Immature natural killer cell (primary cell): ENCODE results near the gene TBCEL. TPM values are rescaled to one million over a fixed set of nuclear protein-coding genes. Genes with fewer than 3 reads are reported as not detected.

ENCODE experiments used
- DNase-seq, 3 donors: peaks; one replicate each; pipeline ENCODE4 v3.0.0; 2022; ENCODE audit warnings: mixed read lengths in 1 of 3
- H3K27ac Mint-ChIP-seq, 6 donors: one replicate each; pipeline ENCODE4 v1.8.0; 2020; ENCODE audit warnings: mixed read lengths in 6 of 6, mild to moderate bottlenecking in 5 of 6, inconsistent platforms in 4 of 6, moderate library complexity in 3 of 6
- H3K27me3 Mint-ChIP-seq, 3 donors: one replicate each; pipeline ENCODE4 v1.8.0; 2020 to 2021; ENCODE audit warnings: low read depth in 3 of 3, mild to moderate bottlenecking in 3 of 3, mixed read lengths in 3 of 3, moderate library complexity in 3 of 3, inconsistent platforms in 1 of 3
- H3K36me3 Mint-ChIP-seq, 3 donors: one replicate each; pipeline ENCODE4 v1.8.0; 2020; ENCODE audit warnings: mixed read lengths in 3 of 3, inconsistent platforms in 2 of 3, mild to moderate bottlenecking in 2 of 3
- H3K4me1 Mint-ChIP-seq, 2 donors: one replicate each; pipeline ENCODE4 v1.8.0; 2020; ENCODE audit warnings: inconsistent platforms in 2 of 2, mild to moderate bottlenecking in 2 of 2, mixed read lengths in 2 of 2, moderate library complexity in 1 of 2
- H3K4me3 Mint-ChIP-seq, 5 donors: one replicate each; pipeline ENCODE4 v1.8.0; 2020; ENCODE audit warnings: mild to moderate bottlenecking in 5 of 5, mixed read lengths in 5 of 5, inconsistent platforms in 3 of 5, moderate library complexity in 3 of 5
- H3K9me3 Mint-ChIP-seq, 6 donors: one replicate each; pipeline ENCODE4 v1.8.0; 2020; ENCODE audit warnings: mild to moderate bottlenecking in 6 of 6, mixed read lengths in 6 of 6, inconsistent platforms in 4 of 6, moderate library complexity in 3 of 6
- polyA plus RNA-seq, 3 donors: library from polyadenylated mRNA; unstranded; fragments of 300-500 nt; fragmentation: Illumina TruSeq; gene quantifications; one replicate each; pipeline ENCODE4 v1.2.3, GENCODE V29; 2021

Gene TBCEL
- polyA plus RNA-seq, 3 donors from 2014 or later, result 3.9 to 6.6 (median 5.5) TPM

GRCh38 chr11:121086866-121087265, 63.0 kb downstream of the TBCEL start:
- Mint-ChIP-seq H3K36me3 (peaks cover 31 to 41% (median 34%) of the 10 kb centered on the region in 3 donors), H3K4me1 (no peaks in the 10 kb centered on the region), H3K9me3 (no peaks in the 10 kb centered on the region)

GRCh38 chr11:121089566-121089965, 65.7 kb downstream of the TBCEL start:
- H3K27ac Mint-ChIP-seq, result no peak overlapping the region
- no peak overlapping the region for H3K4me3 Mint-ChIP-seq
- no peaks in the 10 kb centered on the region for H3K4me1 Mint-ChIP-seq
- peaks cover 25 to 36% (median 26%) of the 10 kb centered on the region in 3 donors for H3K36me3 Mint-ChIP-seq
- no peak for DNase-seq
- H3K27me3 Mint-ChIP-seq, result no peaks in the 10 kb centered on the region
- H3K9me3 Mint-ChIP-seq, result no peaks in the 10 kb centered on the region

More at GRCh38 chr11:121086866-121087265, 63.0 kb downstream of the TBCEL start:
- H3K27ac Mint-ChIP-seq, result no peak overlapping the region
- no peak overlapping the region for H3K4me3 Mint-ChIP-seq
- no peaks in the 10 kb centered on the region for H3K27me3 Mint-ChIP-seq
- DNase-seq, result no peak

GRCh38 chr11:121090145-121090721, 66.3 kb downstream of the TBCEL start:
- no peak overlapping the region for H3K4me3 Mint-ChIP-seq
- no peaks in the 10 kb centered on the region for H3K9me3 Mint-ChIP-seq
- H3K27me3 Mint-ChIP-seq, result no peaks in the 10 kb centered on the region
- H3K36me3 Mint-ChIP-seq, result peaks cover 25 to 35% (median 26%) of the 10 kb centered on the region in 3 donors
- no peak overlapping the region for H3K27ac Mint-ChIP-seq
- no peak for DNase-seq
- no peaks in the 10 kb centered on the region for H3K4me1 Mint-ChIP-seq

GRCh38 chr11:121091492-121092152, 67.7 kb downstream of the TBCEL start:
- DNase-seq, result no peak
- no peak overlapping the region for H3K4me3 Mint-ChIP-seq
- H3K4me1 Mint-ChIP-seq, result no peaks in the 10 kb centered on the region
- no peak overlapping the region for H3K27ac Mint-ChIP-seq
- peaks cover 18 to 27% (median 18%) of the 10 kb centered on the region in 3 donors for H3K36me3 Mint-ChIP-seq
- H3K9me3 Mint-ChIP-seq, result no peaks in the 10 kb centered on the region
- H3K27me3 Mint-ChIP-seq, result no peaks in the 10 kb centered on the region

GRCh38 chr11:121095561-121095960, 71.7 kb downstream of the TBCEL start:
- no peak for DNase-seq
- Mint-ChIP-seq H3K36me3 (no peaks in the 10 kb centered on the region), H3K27ac (no peak overlapping the region), H3K27me3 (peaks cover 0 to 2% (median 2%) of the 10 kb centered on the region in 3 donors), H3K4me1 (no peaks in the 10 kb centered on the region), H3K4me3 (no peak overlapping the region), H3K9me3 (no peaks in the 10 kb centered on the region)

GRCh38 chr11:121099364-121099763, 75.5 kb downstream of the TBCEL start:
- no peak overlapping the region for H3K27ac Mint-ChIP-seq
- no peaks in the 10 kb centered on the region for H3K9me3 Mint-ChIP-seq
- DNase-seq, result no peak
- no peaks in the 10 kb centered on the region for H3K36me3 Mint-ChIP-seq
- peaks cover 0 to 2% (median 2%) of the 10 kb centered on the region in 3 donors for H3K27me3 Mint-ChIP-seq
- H3K4me3 Mint-ChIP-seq, result no peak overlapping the region
- no peaks in the 10 kb centered on the region for H3K4me1 Mint-ChIP-seq

- H3K4me3 Mint-ChIP-seq, result no peak overlapping the region
- no peak for DNase-seq
These were observed 76.0 kb downstream of the TBCEL start for GRCh38 chr11:121099885-121100284.

GRCh38 chr11:121100943-121101342, 77.0 kb downstream of the TBCEL start, which contains the start of gene TECTA:
Gene TECTA, plus strand, starts transcription at chr11:121101243. Its CDS starts 1,423 bp downstream, at chr11:121102666.
- H3K27ac Mint-ChIP-seq, result no peak within 1 kb of the TSS
- no peak for DNase-seq
- no peak within 1 kb of the TSS for H3K4me3 Mint-ChIP-seq

More at GRCh38 chr11:121099885-121100284, 76.0 kb downstream of the TBCEL start:
- Mint-ChIP-seq H3K4me1 (no peaks in the 10 kb centered on the region), H3K27ac (no peak overlapping the region), H3K9me3 (no peaks in the 10 kb centered on the region), H3K27me3 (peaks cover 0 to 2% (median 2%) of the 10 kb centered on the region in 3 donors), H3K36me3 (no peaks in the 10 kb centered on the region)

GRCh38 chr11:121104312-121104762, 80.4 kb downstream of the TBCEL start:
- Mint-ChIP-seq H3K36me3 (no peaks in the 10 kb centered on the region), H3K4me1 (no peaks in the 10 kb centered on the region), H3K27me3 (peaks cover 0 to 2% (median 2%) of the 10 kb centered on the region in 3 donors), H3K27ac (no peak overlapping the region), H3K4me3 (no peak overlapping the region), H3K9me3 (no peaks in the 10 kb centered on the region)
- no peak for DNase-seq

More at GRCh38 chr11:121100943-121101342, 77.0 kb downstream of the TBCEL start, which contains the start of gene TECTA:
- H3K36me3 Mint-ChIP-seq, result no peaks in the 10 kb centered on the region
- H3K27me3 Mint-ChIP-seq, result peaks cover 0 to 2% (median 2%) of the 10 kb centered on the region in 3 donors
- no peaks in the 10 kb centered on the region for H3K4me1 Mint-ChIP-seq
- no peaks in the 10 kb centered on the region for H3K9me3 Mint-ChIP-seq

GRCh38 chr11:121105063-121105480, 81.2 kb downstream of the TBCEL start:
- no peak for DNase-seq
- Mint-ChIP-seq H3K4me1 (peaks cover 0 to 3% of the 10 kb centered on the region in 2 donors), H3K9me3 (no peaks in the 10 kb centered on the region), H3K27ac (no peak overlapping the region), H3K27me3 (no peaks in the 10 kb centered on the region), H3K4me3 (no peak overlapping the region), H3K36me3 (no peaks in the 10 kb centered on the region)

- Mint-ChIP-seq H3K27me3 (no peaks in the 10 kb centered on the region), H3K4me1 (peaks cover 5 to 8% of the 10 kb centered on the region in 2 donors), H3K27ac (no peak overlapping the region), H3K4me3 (no peak overlapping the region), H3K36me3 (no peaks in the 10 kb centered on the region), H3K9me3 (no peaks in the 10 kb centered on the region)
- DNase-seq, result no peak
These were observed 81.7 kb downstream of the TBCEL start for GRCh38 chr11:121105481-121106195.

- H3K9me3 Mint-ChIP-seq, result no peaks in the 10 kb centered on the region
- H3K4me1 Mint-ChIP-seq, result peaks cover 5 to 12% of the 10 kb centered on the region in 2 donors
- no peak overlapping the region for H3K27ac Mint-ChIP-seq
- peaks cover under 1 to 5% (median 2%) of the 10 kb centered on the region in 3 donors for H3K27me3 Mint-ChIP-seq
- H3K4me3 Mint-ChIP-seq, result no peak overlapping the region
- DNase-seq, result no peak
- no peaks in the 10 kb centered on the region for H3K36me3 Mint-ChIP-seq
These were observed 82.9 kb downstream of the TBCEL start for GRCh38 chr11:121106812-121107211.

GRCh38 chr11:121108413-121108812, 84.5 kb downstream of the TBCEL start:
- H3K9me3 Mint-ChIP-seq, result no peaks in the 10 kb centered on the region
- H3K27me3 Mint-ChIP-seq, result peaks cover 2 to 5% (median 3%) of the 10 kb centered on the region in 3 donors
- H3K4me3 Mint-ChIP-seq, result no peak overlapping the region
- no peak for DNase-seq
- no peaks in the 10 kb centered on the region for H3K36me3 Mint-ChIP-seq
- H3K27ac Mint-ChIP-seq, result no peak overlapping the region
- peaks cover 5 to 18% of the 10 kb centered on the region in 2 donors for H3K4me1 Mint-ChIP-seq

- no peaks in the 10 kb centered on the region for H3K9me3 Mint-ChIP-seq
- H3K36me3 Mint-ChIP-seq, result no peaks in the 10 kb centered on the region
- H3K27ac Mint-ChIP-seq, result no peak overlapping the region
- no peak for DNase-seq
- no peak overlapping the region for H3K4me3 Mint-ChIP-seq
- peaks cover 5 to 18% of the 10 kb centered on the region in 2 donors for H3K4me1 Mint-ChIP-seq
- H3K27me3 Mint-ChIP-seq, result peaks cover 2 to 5% (median 3%) of the 10 kb centered on the region in 3 donors
These were observed 85.6 kb downstream of the TBCEL start for GRCh38 chr11:121109471-121109870.
